Skeletal muscle tissue (tissue), 4 donors: ENCODE results near the gene HTRA1. TPM values are rescaled to one million over a fixed set of nuclear protein-coding genes. Genes with fewer than 3 reads are reported as not detected.

Experiments used
- H3K27ac ChIP-seq: one replicate; pipeline ENCODE4 v1.7.0; 2013; ENCODE audit warnings: mild to moderate bottlenecking, low read depth, low read length, inconsistent platforms
- H3K27me3 ChIP-seq, 3 donors: one replicate each; pipeline ENCODE4 v1.7.0; 2013; ENCODE audit warnings: low read length in 3 of 3; ENCODE audit not compliant: control insufficient read depth in 3 of 3, insufficient read depth in 3 of 3
- H3K36me3 ChIP-seq, 3 donors: one replicate each; pipeline ENCODE4 v1.7.0; 2013; ENCODE audit warnings: low read length in 3 of 3; ENCODE audit not compliant: control insufficient read depth in 3 of 3, insufficient read depth in 3 of 3
- H3K4me1 ChIP-seq, 3 donors: one replicate each; pipeline ENCODE4 v1.7.0; 2013; ENCODE audit warnings: low read length in 3 of 3, mild to moderate bottlenecking in 3 of 3; ENCODE audit not compliant: control insufficient read depth in 3 of 3, insufficient read depth in 3 of 3
- H3K4me3 ChIP-seq, 3 donors: one replicate each; pipeline ENCODE4 v1.7.0; 2013; ENCODE audit warnings: low read length in 3 of 3
- H3K9ac ChIP-seq, 3 donors: one replicate each; pipeline ENCODE4 v1.7.0; 2013; ENCODE audit warnings: low read length in 3 of 3, mild to moderate bottlenecking in 3 of 3, moderate library complexity in 2 of 3, low read depth in 1 of 3
- H3K9me3 ChIP-seq, 3 donors: one replicate each; pipeline ENCODE4 v1.7.0; 2013; ENCODE audit warnings: low read length in 3 of 3; ENCODE audit not compliant: control insufficient read depth in 3 of 3
- total RNA-seq: library from RNA; depleted of rRNA; stranded (reverse); fragments of >200 nt; gene quantifications from one replicate; pipeline ENCODE4 v1.2.3, GENCODE V29; 2014
- donor health status: Osteomylitis.

Gene HTRA1
- total RNA-seq, 1 donor from 2014 or later: 69.9 TPM

- Histone ChIP-seq H3K9me3 (no peaks in the 10 kb centered on the region), H3K36me3 (peaks cover 0 to 2% (median 0%) of the 10 kb centered on the region in 3 donors), H3K4me1 (peaks cover 19 to 29% (median 28%) of the 10 kb centered on the region in 3 donors), H3K4me3 (no peak overlapping the region), H3K27ac (peak overlapping the region; percentile 63), H3K9ac (no peak overlapping the region), H3K27me3 (peaks cover 0 to 4% (median 0%) of the 10 kb centered on the region in 3 donors)
These were observed 7.8 kb downstream of the HTRA1 start for GRCh38 chr10:122468926-122469781.

- Histone ChIP-seq H3K4me1 (peaks cover 21 to 29% (median 23%) of the 10 kb centered on the region in 3 donors), H3K36me3 (peaks cover 0 to 2% (median 0%) of the 10 kb centered on the region in 3 donors), H3K4me3 (no peak overlapping the region), H3K27me3 (peaks cover 0 to 4% (median 0%) of the 10 kb centered on the region in 3 donors), H3K9ac (no peak overlapping the region), H3K27ac (peak overlapping the region; percentile 63), H3K9me3 (no peaks in the 10 kb centered on the region)
These were observed 8.5 kb downstream of the HTRA1 start for GRCh38 chr10:122469848-122470247.

GRCh38 chr10:122471531-122472177 is 10.3 kb downstream of the HTRA1 start:
- H3K4me3 ChIP-seq: no peak overlapping the region
- no peaks in the 10 kb centered on the region for H3K36me3 ChIP-seq
- peaks cover 0 to 4% (median 0%) of the 10 kb centered on the region in 3 donors for H3K27me3 ChIP-seq
- no peaks in the 10 kb centered on the region for H3K9me3 ChIP-seq
- peaks cover 35 to 37% (median 35%) of the 10 kb centered on the region in 3 donors for H3K4me1 ChIP-seq
- no peak overlapping the region for H3K27ac ChIP-seq
- no peak overlapping the region for H3K9ac ChIP-seq

- Histone ChIP-seq H3K4me3 (no peak overlapping the region), H3K9me3 (no peaks in the 10 kb centered on the region), H3K4me1 (peaks cover 33 to 35% (median 34%) of the 10 kb centered on the region in 3 donors), H3K27me3 (peaks cover 0 to 4% (median 0%) of the 10 kb centered on the region in 3 donors), H3K27ac (no peak overlapping the region), H3K9ac (no peak overlapping the region), H3K36me3 (no peaks in the 10 kb centered on the region)
These were observed 11.8 kb downstream of the HTRA1 start for GRCh38 chr10:122473116-122473515.

- Histone ChIP-seq H3K36me3 (no peaks in the 10 kb centered on the region), H3K27ac (peak overlapping the region; percentile 29), H3K9ac (peak overlapping the region in 1 of 3 donors; percentile 35), H3K4me3 (peak overlapping the region in 1 of 3 donors; percentile 3), H3K4me1 (peaks cover 23 to 27% (median 25%) of the 10 kb centered on the region in 3 donors), H3K9me3 (no peaks in the 10 kb centered on the region), H3K27me3 (peaks cover 0 to 4% (median 0%) of the 10 kb centered on the region in 3 donors)
These were observed 12.9 kb downstream of the HTRA1 start for GRCh38 chr10:122474131-122474818.

GRCh38 chr10:122475100-122475499 is 13.7 kb downstream of the HTRA1 start:
- Histone ChIP-seq H3K4me3 (peak overlapping the region in 2 of 3 donors; percentile 17 to 39), H3K36me3 (no peaks in the 10 kb centered on the region), H3K27me3 (peaks cover 0 to 4% (median 0%) of the 10 kb centered on the region in 3 donors), H3K9me3 (no peaks in the 10 kb centered on the region), H3K27ac (no peak overlapping the region), H3K4me1 (peaks cover 20 to 22% (median 22%) of the 10 kb centered on the region in 3 donors), H3K9ac (peak overlapping the region in 2 of 3 donors; percentile 24 to 25)

- Histone ChIP-seq H3K4me3 (peak overlapping the region in 1 of 3 donors; percentile 39), H3K4me1 (peaks cover 20 to 22% (median 22%) of the 10 kb centered on the region in 3 donors), H3K27me3 (peaks cover 0 to 6% (median 0%) of the 10 kb centered on the region in 3 donors), H3K9ac (no peak overlapping the region), H3K27ac (no peak overlapping the region), H3K9me3 (no peaks in the 10 kb centered on the region), H3K36me3 (no peaks in the 10 kb centered on the region)
These were observed 14.4 kb downstream of the HTRA1 start for GRCh38 chr10:122475591-122476332.

GRCh38 chr10:122476333-122476695 is 15.0 kb downstream of the HTRA1 start:
- peaks cover 20 to 22% (median 22%) of the 10 kb centered on the region in 3 donors for H3K4me1 ChIP-seq
- no peaks in the 10 kb centered on the region for H3K36me3 ChIP-seq
- no peak overlapping the region for H3K4me3 ChIP-seq
- H3K9ac ChIP-seq: no peak overlapping the region
- no peaks in the 10 kb centered on the region for H3K9me3 ChIP-seq
- peaks cover 0 to 6% (median 0%) of the 10 kb centered on the region in 3 donors for H3K27me3 ChIP-seq
- H3K27ac ChIP-seq: no peak overlapping the region

- H3K9ac ChIP-seq: no peak overlapping the region
- no peaks in the 10 kb centered on the region for H3K9me3 ChIP-seq
- H3K4me3 ChIP-seq: no peak overlapping the region
- H3K36me3 ChIP-seq: no peaks in the 10 kb centered on the region
- H3K27ac ChIP-seq: no peak overlapping the region
- H3K4me1 ChIP-seq: peaks cover 20 to 22% (median 22%) of the 10 kb centered on the region in 3 donors
- peaks cover 0 to 2% (median 0%) of the 10 kb centered on the region in 3 donors for H3K27me3 ChIP-seq
These were observed 16.1 kb downstream of the HTRA1 start for GRCh38 chr10:122477436-122477835.
